Trophoblast cell (in vitro differentiated cells and primary cell): ENCODE results near the gene CAPN14.

ENCODE experiments used
- DNase-seq, 2 donors: peaks; one replicate each; pipeline ENCODE4 v3.0.0-alpha.2; 2016
- H2AFZ ChIP-seq: 2 replicates; pipeline ENCODE4 v1.6.1; 2013; ENCODE audit warnings: low read length, moderate library complexity, mild to moderate bottlenecking; ENCODE audit not compliant: insufficient read depth, poor library complexity
- H2AK5ac ChIP-seq: 2 replicates; pipeline ENCODE4 v1.6.1; 2013; ENCODE audit warnings: mild to moderate bottlenecking, low read length
- H2BK120ac ChIP-seq: 2 replicates; pipeline ENCODE4 v1.6.1; 2013; ENCODE audit warnings: low read length, mild to moderate bottlenecking, moderate library complexity; ENCODE audit not compliant: insufficient read depth, poor library complexity
- H2BK12ac ChIP-seq: 2 replicates; pipeline ENCODE4 v1.6.1; 2013; ENCODE audit warnings: mild to moderate bottlenecking, low read length, moderate library complexity
- H2BK5ac ChIP-seq: 2 replicates; pipeline ENCODE4 v1.6.1; 2013; ENCODE audit warnings: low read length, low read depth, moderate library complexity, mild to moderate bottlenecking; ENCODE audit not compliant: poor library complexity
- H3K14ac ChIP-seq: 2 replicates; pipeline ENCODE4 v1.6.1; 2013; ENCODE audit warnings: mild to moderate bottlenecking, low read length
- H3K18ac ChIP-seq: 2 replicates; pipeline ENCODE4 v1.6.1; 2013; ENCODE audit warnings: mild to moderate bottlenecking, low read length
- H3K23ac ChIP-seq: 2 replicates; pipeline ENCODE4 v1.6.1; 2013; ENCODE audit warnings: low read length
- H3K27ac ChIP-seq: 2 replicates; pipeline ENCODE4 v1.5.1; 2013; ENCODE audit warnings: low read depth, mild to moderate bottlenecking, inconsistent platforms, low read length, moderate library complexity
- H3K27me3 ChIP-seq: 2 replicates; pipeline ENCODE4 v1.6.1; 2013; ENCODE audit warnings: inconsistent platforms, mild to moderate bottlenecking, low read length, moderate library complexity; ENCODE audit not compliant: insufficient read depth
- H3K36me3 ChIP-seq, 2 experiments: 1 replicate in 1 of 2; 2 replicates in 1 of 2; pipeline ENCODE4 v1.6.1; 2013; ENCODE audit warnings: low read length in 2 of 2, mild to moderate bottlenecking in 2 of 2, moderate library complexity in 1 of 2; ENCODE audit not compliant: insufficient read depth in 2 of 2, control insufficient read depth in 1 of 2
- H3K4ac ChIP-seq: 2 replicates; pipeline ENCODE4 v1.6.1; 2013; ENCODE audit warnings: low read depth, mild to moderate bottlenecking, low read length, moderate library complexity
- H3K4me1 ChIP-seq, 2 experiments: 1 replicate in 1 of 2; 2 replicates in 1 of 2; pipeline ENCODE4 v1.6.1; 2013; ENCODE audit warnings: low read length in 2 of 2, mild to moderate bottlenecking in 2 of 2, moderate library complexity in 1 of 2; ENCODE audit not compliant: insufficient read depth in 2 of 2, control insufficient read depth in 1 of 2
- H3K4me2 ChIP-seq: 2 replicates; pipeline ENCODE4 v1.6.1; 2013; ENCODE audit warnings: inconsistent platforms, mild to moderate bottlenecking, low read length, moderate library complexity
- H3K4me3 ChIP-seq: 2 replicates; pipeline ENCODE4 v1.5.1; 2013; ENCODE audit warnings: mild to moderate bottlenecking, low read depth, low read length, inconsistent platforms
- H3K79me1 ChIP-seq: one replicate; pipeline ENCODE4 v1.6.1; 2013; ENCODE audit warnings: low read length
- H3K79me2 ChIP-seq: 2 replicates; pipeline ENCODE4 v1.6.1; 2013; ENCODE audit warnings: low read length, mild to moderate bottlenecking; ENCODE audit not compliant: control insufficient read depth, insufficient read depth, poor library complexity
- H3K9ac ChIP-seq: 2 replicates; pipeline ENCODE4 v1.6.1; 2013; ENCODE audit warnings: mild to moderate bottlenecking, low read length
- H3K9me3 ChIP-seq: 2 replicates; pipeline ENCODE4 v1.6.1; 2013; ENCODE audit warnings: low read depth, mild to moderate bottlenecking, control low read depth, inconsistent platforms, low read length; ENCODE audit not compliant: insufficient read depth
- H4K12ac ChIP-seq: 2 replicates; pipeline ENCODE4 v1.6.1; 2013; ENCODE audit warnings: low read depth, mild to moderate bottlenecking, low read length, moderate library complexity
- H4K8ac ChIP-seq: 2 replicates; pipeline ENCODE4 v1.6.1; 2013; ENCODE audit warnings: low read depth, mild to moderate bottlenecking, low read length, moderate library complexity
- H4K91ac ChIP-seq: one replicate; pipeline ENCODE4 v1.6.1; 2013; ENCODE audit warnings: low read depth, mild to moderate bottlenecking, low read length, moderate library complexity
- WGBS: extraction: QIAGEN DNeasy Blood & Tissue Kit; methylation state at CpG from one replicate; pipeline ENCODE4 v1.1.7; 2013; ENCODE audit warnings: missing lambda C conversion rate; ENCODE audit not compliant: insufficient read length, insufficient coverage; ENCODE audit errors: extremely low coverage; 5-methylcytosine and 5-hydroxymethylcytosine counted together

Gene CAPN14

GRCh38 chr2:31137211-31138036, 79.9 kb downstream of the CAPN14 start:
- no peak overlapping the region for H3K23ac ChIP-seq
- no peak for DNase-seq
- no peak overlapping the region for H2AK5ac ChIP-seq
- no peaks in the 10 kb centered on the region for H3K79me2 ChIP-seq
- H3K4me3 ChIP-seq, result peak overlapping the region; percentile 65
- H3K14ac ChIP-seq, result no peak overlapping the region
- H2BK120ac ChIP-seq, result no peak overlapping the region
- no peak overlapping the region for H4K8ac ChIP-seq
- H3K9ac ChIP-seq, result no peak overlapping the region
- H3K36me3 ChIP-seq, result no peaks in the 10 kb centered on the region
- no peak overlapping the region for H4K12ac ChIP-seq
- no peak overlapping the region for H3K4ac ChIP-seq
- WGBS, result no CpG with 5 or more reads among the region's 72 CpGs
- H3K4me1 ChIP-seq, result peaks cover 6 to 11% of the 10 kb centered on the region in 2 experiments
- H3K9me3 ChIP-seq, result no peaks in the 10 kb centered on the region
- H3K18ac ChIP-seq, result no peak overlapping the region
- H4K91ac ChIP-seq, result no peak overlapping the region
- peaks cover 28% of the 10 kb centered on the region for H3K27me3 ChIP-seq
- peak overlapping the region; percentile 19 for H2AFZ ChIP-seq
- no peak overlapping the region for H2BK5ac ChIP-seq
- H2BK12ac ChIP-seq, result no peak overlapping the region
- H3K79me1 ChIP-seq, result no peaks in the 10 kb centered on the region
- no peak overlapping the region for H3K27ac ChIP-seq
- H3K4me2 ChIP-seq, result peak overlapping the region; percentile 97

- no peak overlapping the region for H3K18ac ChIP-seq
- H3K9ac ChIP-seq, result no peak overlapping the region
- H3K4me1 ChIP-seq, result peaks cover 6 to 13% of the 10 kb centered on the region in 2 experiments
- no peak overlapping the region for H3K27ac ChIP-seq
- no peaks in the 10 kb centered on the region for H3K36me3 ChIP-seq
- H2BK12ac ChIP-seq, result no peak overlapping the region
- no peaks in the 10 kb centered on the region for H3K79me2 ChIP-seq
- H3K4me3 ChIP-seq, result no peak overlapping the region
- H3K23ac ChIP-seq, result no peak overlapping the region
- H2AK5ac ChIP-seq, result no peak overlapping the region
- H2BK5ac ChIP-seq, result no peak overlapping the region
- H3K27me3 ChIP-seq, result peaks cover 28% of the 10 kb centered on the region
- no peak overlapping the region for H4K12ac ChIP-seq
- H4K91ac ChIP-seq, result no peak overlapping the region
- no peak for DNase-seq
- no CpG with 5 or more reads among the region's 10 CpGs for WGBS
- no peaks in the 10 kb centered on the region for H3K9me3 ChIP-seq
- no peak overlapping the region for H3K4me2 ChIP-seq
- H3K14ac ChIP-seq, result no peak overlapping the region
- no peak overlapping the region for H2AFZ ChIP-seq
- no peak overlapping the region for H4K8ac ChIP-seq
- no peaks in the 10 kb centered on the region for H3K79me1 ChIP-seq
- H3K4ac ChIP-seq, result no peak overlapping the region
- no peak overlapping the region for H2BK120ac ChIP-seq
Observed at GRCh38 chr2:31136732-31137131, 80.6 kb downstream of the CAPN14 start.

GRCh38 chr2:31136000-31136399, 81.3 kb downstream of the CAPN14 start:
- peak in 1 of 2 donors; percentile 15 for DNase-seq
- no peak overlapping the region for H3K23ac ChIP-seq
- no peak overlapping the region for H2AFZ ChIP-seq
- no peak overlapping the region for H2BK12ac ChIP-seq
- H4K8ac ChIP-seq, result no peak overlapping the region
- no peaks in the 10 kb centered on the region for H3K36me3 ChIP-seq
- H4K91ac ChIP-seq, result no peak overlapping the region
- no peak overlapping the region for H2BK5ac ChIP-seq
- H3K9ac ChIP-seq, result no peak overlapping the region
- H3K79me2 ChIP-seq, result no peaks in the 10 kb centered on the region
- no peaks in the 10 kb centered on the region for H3K79me1 ChIP-seq
- no peak overlapping the region for H3K4ac ChIP-seq
- H3K27ac ChIP-seq, result no peak overlapping the region
- no peak overlapping the region for H2AK5ac ChIP-seq
- no peak overlapping the region for H3K14ac ChIP-seq
- WGBS, result no CpG with 5 or more reads among the region's 3 CpGs
- no peaks in the 10 kb centered on the region for H3K9me3 ChIP-seq
- H3K18ac ChIP-seq, result no peak overlapping the region
- no peak overlapping the region for H4K12ac ChIP-seq
- no peak overlapping the region for H3K4me3 ChIP-seq
- H3K4me1 ChIP-seq, result peaks cover 6 to 13% of the 10 kb centered on the region in 2 experiments
- peaks cover 25% of the 10 kb centered on the region for H3K27me3 ChIP-seq
- no peak overlapping the region for H2BK120ac ChIP-seq
- no peak overlapping the region for H3K4me2 ChIP-seq

GRCh38 chr2:31134480-31134879, 82.8 kb downstream of the CAPN14 start:
- Histone ChIP-seq H3K9ac (no peak overlapping the region), H3K23ac (no peak overlapping the region), H3K14ac (no peak overlapping the region), H3K79me2 (no peaks in the 10 kb centered on the region), H3K4me2 (no peak overlapping the region), H2BK120ac (no peak overlapping the region), H2BK5ac (no peak overlapping the region), H3K4me1 (peaks cover 6 to 13% of the 10 kb centered on the region in 2 experiments), H3K4me3 (no peak overlapping the region), H4K8ac (no peak overlapping the region), H3K4ac (no peak overlapping the region), H3K79me1 (no peaks in the 10 kb centered on the region), H4K12ac (no peak overlapping the region), H3K27me3 (peaks cover 25% of the 10 kb centered on the region), H2AK5ac (no peak overlapping the region), H3K9me3 (no peaks in the 10 kb centered on the region), H3K18ac (no peak overlapping the region), H4K91ac (no peak overlapping the region), H2BK12ac (no peak overlapping the region), H3K36me3 (no peaks in the 10 kb centered on the region), H3K27ac (no peak overlapping the region), H2AFZ (no peak overlapping the region)
- no CpG with 5 or more reads among the region's 5 CpGs for WGBS
- DNase-seq, result no peak
